Endodermal cell (in vitro differentiated cells): ENCODE measurements around the gene EID3. TPM values are rescaled to one million over a fixed set of nuclear protein-coding genes. Genes with fewer than 3 reads are reported as not detected.

ENCODE experiments used
- DNase-seq: peaks from one replicate; pipeline ENCODE4 v3.0.0-alpha.2; 2017
- H3K27ac ChIP-seq: 2 replicates; pipeline ENCODE4 v1.5.1; 2013; ENCODE audit warnings: mild to moderate bottlenecking, low read depth, low read length, moderate library complexity
- H3K27me3 ChIP-seq: 2 replicates; pipeline ENCODE4 v1.6.1; 2013; ENCODE audit warnings: mild to moderate bottlenecking, low read length, moderate library complexity; ENCODE audit not compliant: insufficient read depth, control insufficient read depth, poor library complexity, severe bottlenecking
- H3K36me3 ChIP-seq: 2 replicates; pipeline ENCODE4 v1.7.0; 2013; ENCODE audit warnings: mild to moderate bottlenecking, low read length, moderate library complexity; ENCODE audit not compliant: control insufficient read depth, insufficient read depth
- H3K4me1 ChIP-seq: one replicate; pipeline ENCODE4 v1.7.0; 2013; ENCODE audit warnings: low read length; ENCODE audit not compliant: control insufficient read depth, insufficient read depth
- H3K4me3 ChIP-seq: 2 replicates; pipeline ENCODE4 v1.5.1; 2013; ENCODE audit warnings: mild to moderate bottlenecking, low read length, moderate library complexity
- H3K9ac ChIP-seq: 2 replicates; pipeline ENCODE4 v1.6.1; 2013; ENCODE audit warnings: mild to moderate bottlenecking, low read length, moderate library complexity; ENCODE audit not compliant: poor library complexity, severe bottlenecking; ENCODE audit errors: extremely low read depth
- H3K9me3 ChIP-seq: 2 replicates; pipeline ENCODE4 v1.6.1; 2013; ENCODE audit warnings: mild to moderate bottlenecking, low read length, moderate library complexity; ENCODE audit not compliant: control insufficient read depth
- H3K27ac Mint-ChIP-seq: 2 replicates; pipeline ENCODE4 v1.8.0; 2020; ENCODE audit warnings: mixed read lengths
- H3K27me3 Mint-ChIP-seq: 2 replicates; pipeline ENCODE4 v1.8.0; 2021; ENCODE audit warnings: mild to moderate bottlenecking, mixed read lengths; ENCODE audit not compliant: insufficient read depth
- H3K36me3 Mint-ChIP-seq: 2 replicates; pipeline ENCODE4 v1.8.0; 2020; ENCODE audit warnings: low read depth, mixed read lengths
- H3K4me1 Mint-ChIP-seq: 2 replicates; pipeline ENCODE4 v1.8.0; 2020; ENCODE audit warnings: mixed read lengths
- H3K4me3 Mint-ChIP-seq: 2 replicates; pipeline ENCODE4 v1.8.0; 2020; ENCODE audit warnings: mild to moderate bottlenecking, moderate library complexity, mixed read lengths
- H3K9me3 Mint-ChIP-seq: 2 replicates; pipeline ENCODE4 v1.8.0; 2020; ENCODE audit warnings: mild to moderate bottlenecking, mixed read lengths
- WGBS, 2 experiments: methylation state at CpG; one replicate each; pipeline versions ENCODE4 v1.1.5 to v1.1.7; 2013; ENCODE audit warnings: missing lambda C conversion rate in 2 of 2, mixed read lengths in 1 of 2; ENCODE audit not compliant: insufficient coverage in 1 of 2, insufficient read length in 1 of 2; 5-methylcytosine and 5-hydroxymethylcytosine counted together
- total RNA-seq, 2 donors: library from RNA; stranded (reverse); fragmentation: NEBNext Ultra II Directional in 1 of 2; extraction: Animal tissue kit (Norgen Biotek cat#: 25700) in 1 of 2; gene quantifications; 2 replicates in 1 of 2; 3 replicates in 1 of 2; pipeline ENCODE4 v1.2.1, GENCODE V29; 2021
- TF ChIP-seq, protein P1 (sequence below): fragments of 200-600 bp; sonication (generic); conservative IDR thresholded peaks from 2 replicates; pipeline ENCODE4 v1.5.0; 2021; ENCODE audit warnings: antibody characterized with exemption, mild to moderate bottlenecking

EID3 gene
- total RNA-seq, 2 donors from 2014 or later: 3.7 to 4.6 TPM

- Histone ChIP-seq H3K4me3 (no peak overlapping the region), H3K4me1 (no peaks in the 10 kb centered on the region), H3K36me3 (peaks cover 94% of the 10 kb centered on the region), H3K27me3 (no peaks in the 10 kb centered on the region), H3K9me3 (peaks cover 13% of the 10 kb centered on the region), H3K27ac (no peak overlapping the region), H3K9ac (no peak overlapping the region)
- WGBS, 2 experiments: 88 to 97% methylated on average over 5 to 7 of the region's 7 CpGs
- Mint-ChIP-seq H3K4me1 (no peaks in the 10 kb centered on the region), H3K27ac (no peak overlapping the region), H3K27me3 (no peaks in the 10 kb centered on the region), H3K9me3 (peaks cover 6% of the 10 kb centered on the region), H3K36me3 (peaks cover 77% of the 10 kb centered on the region), H3K4me3 (no peak overlapping the region)
- DNase-seq: no peak
- TF ChIP-seq, protein P1, sequence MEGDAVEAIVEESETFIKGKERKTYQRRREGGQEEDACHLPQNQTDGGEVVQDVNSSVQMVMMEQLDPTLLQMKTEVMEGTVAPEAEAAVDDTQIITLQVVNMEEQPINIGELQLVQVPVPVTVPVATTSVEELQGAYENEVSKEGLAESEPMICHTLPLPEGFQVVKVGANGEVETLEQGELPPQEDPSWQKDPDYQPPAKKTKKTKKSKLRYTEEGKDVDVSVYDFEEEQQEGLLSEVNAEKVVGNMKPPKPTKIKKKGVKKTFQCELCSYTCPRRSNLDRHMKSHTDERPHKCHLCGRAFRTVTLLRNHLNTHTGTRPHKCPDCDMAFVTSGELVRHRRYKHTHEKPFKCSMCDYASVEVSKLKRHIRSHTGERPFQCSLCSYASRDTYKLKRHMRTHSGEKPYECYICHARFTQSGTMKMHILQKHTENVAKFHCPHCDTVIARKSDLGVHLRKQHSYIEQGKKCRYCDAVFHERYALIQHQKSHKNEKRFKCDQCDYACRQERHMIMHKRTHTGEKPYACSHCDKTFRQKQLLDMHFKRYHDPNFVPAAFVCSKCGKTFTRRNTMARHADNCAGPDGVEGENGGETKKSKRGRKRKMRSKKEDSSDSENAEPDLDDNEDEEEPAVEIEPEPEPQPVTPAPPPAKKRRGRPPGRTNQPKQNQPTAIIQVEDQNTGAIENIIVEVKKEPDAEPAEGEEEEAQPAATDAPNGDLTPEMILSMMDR: no peak
Measured at GRCh38 chr12:104317538-104318210, 14.1 kb downstream of the EID3 start.

DNA sequence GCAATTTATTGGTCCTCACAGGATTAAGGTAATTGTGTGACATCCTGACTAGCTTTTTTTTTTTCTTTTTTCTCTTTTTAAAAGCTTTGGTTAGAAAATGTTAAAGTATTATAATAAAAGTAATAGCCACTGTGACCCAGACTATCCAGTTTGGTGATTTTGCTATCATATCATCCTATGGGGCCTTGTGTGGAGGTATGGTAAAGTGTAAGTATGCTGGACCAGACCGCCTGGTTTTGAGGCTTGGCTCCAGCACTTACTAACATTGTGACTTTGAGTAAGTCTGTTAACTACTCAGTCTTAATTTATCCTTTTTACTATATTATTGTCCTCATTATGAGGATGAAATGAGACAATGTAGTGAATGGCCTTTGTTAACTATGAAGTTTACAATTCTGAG is 15.5 kb downstream of the EID3 start:
- no peaks in the 10 kb centered on the region for H3K4me1 Mint-ChIP-seq
- Histone ChIP-seq H3K27me3 (no peaks in the 10 kb centered on the region), H3K36me3 (peaks cover 84% of the 10 kb centered on the region), H3K9ac (no peak overlapping the region), H3K9me3 (peaks cover 16% of the 10 kb centered on the region), H3K4me3 (no peak overlapping the region), H3K4me1 (no peaks in the 10 kb centered on the region), H3K27ac (no peak overlapping the region)
- peaks cover 9% of the 10 kb centered on the region for H3K9me3 Mint-ChIP-seq
- H3K27ac Mint-ChIP-seq: no peak overlapping the region
- peaks cover 67% of the 10 kb centered on the region for H3K36me3 Mint-ChIP-seq
- DNase-seq: no peak
- no CpG with 5 or more reads among the region's 1 CpG for WGBS, 2 experiments
- TF ChIP-seq, protein P1: no peak
- no peaks in the 10 kb centered on the region for H3K27me3 Mint-ChIP-seq
- no peak overlapping the region for H3K4me3 Mint-ChIP-seq

DNA sequence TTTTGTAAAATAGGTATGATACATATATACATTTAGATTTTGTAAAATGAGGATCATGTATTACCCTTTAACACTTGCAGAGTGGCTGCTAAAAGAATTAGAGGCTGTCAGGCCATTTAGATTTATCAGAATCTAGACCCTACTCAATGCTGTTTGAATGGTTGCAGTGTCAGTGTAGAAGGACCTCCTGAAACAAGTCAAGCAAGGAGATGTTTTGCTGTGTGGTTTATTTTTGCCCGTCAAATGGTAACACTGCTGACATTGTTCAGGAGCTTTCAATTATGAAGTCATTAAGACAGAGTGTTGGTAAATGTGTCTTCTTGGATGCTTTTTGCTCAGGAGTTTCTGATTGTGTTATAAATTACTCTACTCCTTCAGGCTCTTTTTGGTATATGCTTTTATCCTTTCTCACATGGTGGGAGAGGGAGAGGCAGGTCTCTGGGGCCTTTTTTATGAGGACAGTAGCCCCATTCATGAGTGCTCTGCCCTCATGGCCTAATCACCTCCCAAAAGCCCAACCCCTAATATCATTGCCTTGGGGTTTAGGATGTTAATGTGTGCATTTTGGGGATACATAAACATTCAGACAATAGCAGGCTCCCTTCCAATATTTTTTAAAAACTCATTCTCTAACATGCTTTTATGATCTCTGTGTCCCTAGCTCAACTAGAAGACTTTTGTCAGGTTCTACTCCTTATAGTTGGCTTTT is 16.5 kb downstream of the EID3 start:
- TF ChIP-seq, protein P1: no peak
- 94 to 100% methylated on average over 1 of the region's 1 CpG for WGBS, 2 experiments
- Histone ChIP-seq H3K4me3 (no peak overlapping the region), H3K36me3 (peaks cover 84% of the 10 kb centered on the region), H3K27ac (no peak overlapping the region), H3K4me1 (no peaks in the 10 kb centered on the region), H3K9ac (no peak overlapping the region), H3K27me3 (no peaks in the 10 kb centered on the region), H3K9me3 (peaks cover 18% of the 10 kb centered on the region)
- no peaks in the 10 kb centered on the region for H3K27me3 Mint-ChIP-seq
- no peak for DNase-seq
- no peak overlapping the region for H3K4me3 Mint-ChIP-seq
- peaks cover 15% of the 10 kb centered on the region for H3K9me3 Mint-ChIP-seq
- peaks cover 66% of the 10 kb centered on the region for H3K36me3 Mint-ChIP-seq
- no peaks in the 10 kb centered on the region for H3K4me1 Mint-ChIP-seq
- H3K27ac Mint-ChIP-seq: no peak overlapping the region
